A673 (cell line): ENCODE data around the gene RAPGEF4.

Experiments
- EZH2 ChIP-seq: fragments of 200-600 bp; sonication (generic); IDR thresholded peaks from 2 replicates; pipeline ENCODE4 v1.6.1; 2017; ENCODE audit warnings: borderline replicate concordance, low read depth, mild to moderate bottlenecking, mixed read lengths, antibody characterized with exemption, low read length; ENCODE audit not compliant: poor library complexity, severe bottlenecking
- TF ChIP-seq, protein P1 (sequence below): fragments of 300-800, 200-600 bp; sonication (generic); conservative IDR thresholded peaks from 2 replicates; pipeline ENCODE4 v1.5.1; 2017; ENCODE audit warnings: low read depth, mild to moderate bottlenecking, antibody characterized with exemption, low read length, moderate library complexity, mixed read lengths

DNA sequence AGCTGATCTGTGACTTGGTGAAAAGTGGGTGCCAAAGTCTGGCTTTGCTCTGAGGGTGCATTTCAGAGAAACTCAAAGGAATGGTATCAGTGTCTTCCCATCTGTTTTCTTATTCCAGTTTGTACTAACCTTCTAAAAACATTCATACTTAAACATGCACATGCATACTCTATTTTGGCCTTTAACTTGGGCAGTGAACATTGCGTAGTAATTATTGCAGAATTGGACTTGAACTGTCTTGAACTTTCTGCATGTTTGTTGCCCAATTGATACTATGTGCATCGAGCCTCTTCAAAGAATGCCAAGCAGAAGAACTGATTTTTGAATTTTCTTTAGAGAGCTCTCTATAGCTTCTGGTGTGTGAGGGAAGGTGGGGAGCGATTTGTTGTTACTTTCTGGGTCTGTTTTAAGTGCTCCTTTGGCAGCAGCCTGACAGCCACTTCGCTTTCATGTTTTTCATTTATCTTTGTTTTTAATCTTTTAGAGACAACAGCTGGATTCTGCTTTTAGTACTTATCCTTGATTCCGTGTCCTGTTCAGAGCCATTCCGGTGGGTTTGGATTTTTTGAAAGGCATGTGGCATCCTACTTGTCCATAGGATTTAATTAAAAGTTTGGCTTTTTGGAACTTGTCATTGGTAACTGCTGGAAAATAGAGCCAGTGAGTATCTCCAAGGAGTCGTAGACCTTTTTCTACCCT lies 159.2 kb downstream of the RAPGEF4 start:
- TF ChIP-seq, protein P1, sequence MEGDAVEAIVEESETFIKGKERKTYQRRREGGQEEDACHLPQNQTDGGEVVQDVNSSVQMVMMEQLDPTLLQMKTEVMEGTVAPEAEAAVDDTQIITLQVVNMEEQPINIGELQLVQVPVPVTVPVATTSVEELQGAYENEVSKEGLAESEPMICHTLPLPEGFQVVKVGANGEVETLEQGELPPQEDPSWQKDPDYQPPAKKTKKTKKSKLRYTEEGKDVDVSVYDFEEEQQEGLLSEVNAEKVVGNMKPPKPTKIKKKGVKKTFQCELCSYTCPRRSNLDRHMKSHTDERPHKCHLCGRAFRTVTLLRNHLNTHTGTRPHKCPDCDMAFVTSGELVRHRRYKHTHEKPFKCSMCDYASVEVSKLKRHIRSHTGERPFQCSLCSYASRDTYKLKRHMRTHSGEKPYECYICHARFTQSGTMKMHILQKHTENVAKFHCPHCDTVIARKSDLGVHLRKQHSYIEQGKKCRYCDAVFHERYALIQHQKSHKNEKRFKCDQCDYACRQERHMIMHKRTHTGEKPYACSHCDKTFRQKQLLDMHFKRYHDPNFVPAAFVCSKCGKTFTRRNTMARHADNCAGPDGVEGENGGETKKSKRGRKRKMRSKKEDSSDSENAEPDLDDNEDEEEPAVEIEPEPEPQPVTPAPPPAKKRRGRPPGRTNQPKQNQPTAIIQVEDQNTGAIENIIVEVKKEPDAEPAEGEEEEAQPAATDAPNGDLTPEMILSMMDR = no peak
- no peak for TF ChIP-seq EZH2
